Measurements from ENCODE around the gene PLD1.

GRCh38 chr3:171821778-171822358, 11.6 kb upstream of the PLD1 start:
- no peak for TF ChIP-seq CTCF (conservative IDR thresholded peaks at IDR 0.05)
- no peak for TF ChIP-seq EZH2 (IDR thresholded peaks at IDR 0.05; ENCODE audit: low read depth)

All from PC-9 (cell line).